BJ (cell line): ENCODE measurements around the gene DDA1. TPM values are rescaled to one million over a fixed set of nuclear protein-coding genes. Genes with fewer than 3 reads are reported as not detected.

ENCODE experiments used
- CTCF ChIA-PET: fragments of 350-600 bp; formaldehyde crosslinking; extraction: SDS; loops from one replicate; lab custom pipeline; 2021; ENCODE audit warnings: antibody characterized with exemption, inconsistent platforms; lab: Yijun Ruan, JAX
- POLR2A ChIA-PET: fragments of 300-600 bp; sonication (Branson Sonifier 250); formaldehyde crosslinking; extraction: SDS; loops from one replicate; lab custom pipeline; 2021; ENCODE audit warnings: antibody characterized with exemption; lab: Charles Lee
- DNase-seq: peaks from one replicate; pipeline ENCODE4 v3.0.0-alpha.2; 2011; ENCODE audit warnings: low read depth
- H3K27me3 ChIP-seq: 2 replicates; pipeline ENCODE4 v1.6.0; 2011; ENCODE audit warnings: low read length; ENCODE audit not compliant: control insufficient read depth, insufficient read depth
- H3K36me3 ChIP-seq: 2 replicates; pipeline ENCODE4 v1.5.1; 2011; ENCODE audit warnings: low read length; ENCODE audit not compliant: control insufficient read depth, insufficient read depth
- H3K4me3 ChIP-seq: 2 replicates; pipeline ENCODE4 v1.5.1; 2011; ENCODE audit warnings: low read depth, mild to moderate bottlenecking, control low read depth, low read length
- CTCF ChIP-seq: IDR thresholded peaks from 2 replicates; pipeline ENCODE4 v1.5.1; 2011; ENCODE audit warnings: low read depth, mild to moderate bottlenecking, control low read depth, inconsistent platforms, low read length, moderate library complexity; ENCODE audit not compliant: insufficient read depth
- polyA plus RNA-seq: library from polyadenylated mRNA; depleted of rRNA; stranded (reverse); fragments of >200 nt; gene quantifications from 2 replicates; pipeline ENCODE4 v1.2.3, GENCODE V29; 2011

The DDA1 gene
- polyA plus RNA-seq, 1 experiment, result 52.7 TPM

- no peak for TF ChIP-seq CTCF
- POLR2A ChIA-PET, result no interaction called here
- H3K36me3 ChIP-seq, result peaks cover 2% of the 10 kb centered on the region
- no peaks in the 10 kb centered on the region for H3K27me3 ChIP-seq
- H3K4me3 ChIP-seq, result peak within 1 kb of the TSS; percentile 72
- CTCF ChIA-PET, result no interaction called here
- DNase-seq, result peak; percentile 86
Measured at GRCh38 chr19:17336872-17337674, 27.7 kb downstream of the DDA1 start, which contains the start of gene GTPBP3. Gene GTPBP3, plus strand, starts transcription at chr19:17337553. Its CDS starts 59 bp downstream, at chr19:17337612.

GRCh38 chr19:17337675-17338432 lies 28.5 kb downstream of the DDA1 start:
- DNase-seq, result no peak
- Histone ChIP-seq H3K27me3 (no peaks in the 10 kb centered on the region), H3K36me3 (peaks cover 2% of the 10 kb centered on the region), H3K4me3 (peak overlapping the region; percentile 72)
- POLR2A ChIA-PET, result no interaction called here
- CTCF ChIA-PET, result interaction anchor here (0.6 kb wide), 1 partner anchor 242 kb away, joined by 3 read pairs; no protein-coding TSS in a partner anchor
- TF ChIP-seq CTCF, result no peak

- TF ChIP-seq CTCF, result no peak
- H3K36me3 ChIP-seq, result peaks cover 2% of the 10 kb centered on the region
- peak overlapping the region; percentile 72; the same call in 1 of the 2 replicates for H3K4me3 ChIP-seq
- CTCF ChIA-PET, result interaction anchor here (0.6 kb wide), 1 partner anchor 242 kb away, joined by 3 read pairs; no protein-coding TSS in a partner anchor
- no peaks in the 10 kb centered on the region for H3K27me3 ChIP-seq
- POLR2A ChIA-PET, result no interaction called here
- no peak for DNase-seq
Measured at GRCh38 chr19:17338433-17339078, 29.2 kb downstream of the DDA1 start.

GRCh38 chr19:17339088-17339741 lies 29.9 kb downstream of the DDA1 start:
- Histone ChIP-seq H3K36me3 (peaks cover 2% of the 10 kb centered on the region), H3K4me3 (no peak overlapping the region), H3K27me3 (no peaks in the 10 kb centered on the region)
- TF ChIP-seq CTCF, result no peak
- ChIA-PET CTCF (interaction anchor here (0.7 kb wide), 1 partner anchor 50 kb away, joined by 4 read pairs; no protein-coding TSS in a partner anchor), POLR2A (no interaction called here)
- no peak for DNase-seq
